ENCODE results near the gene ISG20.

The ISG20 gene

DNA sequence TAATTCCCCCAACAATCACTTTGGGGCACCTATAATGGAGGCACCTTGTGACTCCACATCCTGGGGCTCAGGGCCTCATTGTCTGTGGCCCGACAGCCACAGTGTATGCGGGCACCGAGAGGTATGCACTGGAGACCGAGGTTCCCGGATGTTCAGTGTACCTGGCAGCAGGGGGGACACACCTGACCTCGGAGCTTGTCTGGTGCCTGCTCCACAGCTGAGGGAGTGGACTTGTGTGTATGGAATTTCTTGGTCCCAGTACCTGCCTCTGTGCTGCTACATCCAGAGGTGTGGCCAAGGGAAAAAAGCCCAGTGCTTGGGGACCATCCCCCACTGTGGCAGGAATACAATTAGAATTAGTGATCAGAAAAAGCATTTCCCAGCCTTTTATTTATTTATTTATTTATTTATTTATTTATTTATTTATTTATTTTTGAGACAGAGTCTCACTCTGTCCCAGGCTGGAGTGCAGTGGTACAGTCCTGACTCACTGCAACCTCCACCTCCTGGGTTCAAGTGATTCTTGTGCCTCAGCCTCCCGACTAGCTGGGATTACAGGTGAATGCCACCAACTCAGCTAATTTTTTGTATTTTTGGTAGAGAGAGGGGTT lies 26.5 kb upstream of the ISG20 start:
- no peaks in the 10 kb centered on the region for H3K36me3 ChIP-seq (ENCODE audit: control insufficient read depth in 1 of 2, insufficient read depth in 2 of 2, low read depth in 1 of 2, low read length in 2 of 2)
- H2AFZ ChIP-seq (ENCODE audit: low read depth, low read length): no peak overlapping the region
- H2AK5ac ChIP-seq (ENCODE audit: low read length, severe bottlenecking): no peak overlapping the region
- H3K9me3 ChIP-seq (ENCODE audit: control insufficient read depth, low read length): no peaks in the 10 kb centered on the region
- no peak overlapping the region for H3K4ac ChIP-seq (ENCODE audit: low read depth in 1 of 2, low read length in 2 of 2)
- H3K27ac ChIP-seq (ENCODE audit: low read length, poor library complexity, severe bottlenecking): no peak overlapping the region
- H3K4me2 ChIP-seq (ENCODE audit: low read length, poor library complexity, severe bottlenecking): no peak overlapping the region
- 73% methylated on average over 7 of the region's 7 CpGs for WGBS
- no peaks in the 10 kb centered on the region for H3K79me1 ChIP-seq (replicated peaks; ENCODE audit: low read length, poor library complexity, severe bottlenecking)
- no peak overlapping the region for H3K18ac ChIP-seq (ENCODE audit: low read depth in 1 of 2, low read length in 2 of 2)
- no peak overlapping the region for H3K14ac ChIP-seq (ENCODE audit: low read length in 2 of 2)
- peaks cover 13% of the 10 kb centered on the region for H3K4me1 ChIP-seq (ENCODE audit: control insufficient read depth, insufficient read depth, low read depth, low read length)
- H2BK120ac ChIP-seq (ENCODE audit: low read depth, low read length): no peak overlapping the region
- peak overlapping the region; percentile 31 for H4K8ac ChIP-seq (ENCODE audit: low read length)
- H3K27me3 ChIP-seq (ENCODE audit: control insufficient read depth in 1 of 2, insufficient read depth in 1 of 2, low read length in 2 of 2): peaks cover 24 to 27% of the 10 kb centered on the region in 2 experiments
- peak overlapping the region in 1 of 2 experiments; percentile 41 for H2BK12ac ChIP-seq (ENCODE audit: low read length in 2 of 2)
- H4K91ac ChIP-seq (ENCODE audit: low read length): peak overlapping the region; percentile 56
- no peak overlapping the region for H3K9ac ChIP-seq (ENCODE audit: low read length)
- no peak overlapping the region for H3K4me3 ChIP-seq (ENCODE audit: insufficient read depth in 1 of 2, low read depth in 1 of 2, low read length in 2 of 2)
- DNase-seq: no peak
- H3K23ac ChIP-seq (ENCODE audit: low read length in 2 of 2): no peak overlapping the region
- H2BK5ac ChIP-seq (ENCODE audit: low read depth, low read length, poor library complexity, severe bottlenecking): no peak overlapping the region
- H2BK15ac ChIP-seq (ENCODE audit: low read depth, poor library complexity, severe bottlenecking): no peak overlapping the region

DNA sequence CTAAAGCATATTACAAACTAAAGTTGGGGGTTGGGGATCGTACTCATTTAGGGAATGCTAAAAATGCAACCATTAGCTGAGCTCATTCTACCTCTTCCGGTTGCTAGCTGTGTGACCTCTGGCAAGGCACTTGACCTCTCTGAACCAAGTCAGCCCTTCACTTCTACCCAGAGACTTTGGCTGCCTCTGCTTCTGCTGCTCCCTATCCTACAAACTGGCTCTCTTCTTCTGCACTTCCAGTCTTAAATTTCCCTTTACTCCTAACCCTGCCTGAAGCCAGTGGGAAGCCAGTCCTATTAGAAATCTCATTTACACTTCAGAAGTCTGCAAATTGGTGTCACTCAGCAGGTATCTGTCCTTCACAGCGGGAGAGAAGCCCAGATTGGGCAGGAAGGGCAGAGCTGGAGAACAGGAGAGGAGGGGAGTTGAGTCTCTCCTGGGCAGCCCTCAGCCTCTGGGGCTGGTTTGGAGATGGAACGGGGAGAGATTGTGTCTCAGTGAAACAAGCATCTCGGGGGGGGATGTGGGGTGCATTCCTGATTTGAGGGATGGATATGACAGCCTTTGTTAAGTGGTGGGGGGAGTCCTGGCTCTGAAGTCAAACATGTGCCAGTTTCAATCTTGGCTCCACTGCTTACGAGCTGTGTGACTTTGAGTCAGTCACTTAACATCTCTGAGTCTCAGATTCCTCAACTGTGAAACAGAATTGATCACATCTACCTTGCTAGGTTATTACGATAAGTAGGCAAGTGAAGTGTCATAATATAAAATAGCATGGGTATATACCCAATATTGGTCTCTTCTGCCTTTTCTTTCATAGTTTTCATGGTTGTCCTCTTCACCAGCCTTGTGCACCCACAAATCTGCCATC lies 25.5 kb upstream of the ISG20 start:
- Histone ChIP-seq H2BK15ac (ENCODE audit: low read depth, poor library complexity, severe bottlenecking) (no peak overlapping the region), H3K27me3 (ENCODE audit: control insufficient read depth in 1 of 2, insufficient read depth in 1 of 2, low read length in 2 of 2) (peaks cover 14 to 17% of the 10 kb centered on the region in 2 experiments), H2BK5ac (ENCODE audit: low read depth, low read length, poor library complexity, severe bottlenecking) (no peak overlapping the region), H3K23ac (ENCODE audit: low read length in 2 of 2) (no peak overlapping the region), H3K4me1 (ENCODE audit: control insufficient read depth, insufficient read depth, low read depth, low read length) (peaks cover 13% of the 10 kb centered on the region), H4K8ac (ENCODE audit: low read length) (no peak overlapping the region), H3K27ac (ENCODE audit: low read length, poor library complexity, severe bottlenecking) (peak overlapping the region; percentile 27), H3K9ac (ENCODE audit: low read length) (no peak overlapping the region), H2AK5ac (ENCODE audit: low read length, severe bottlenecking) (no peak overlapping the region), H3K79me1 (replicated peaks; ENCODE audit: low read length, poor library complexity, severe bottlenecking) (no peaks in the 10 kb centered on the region), H3K4me2 (ENCODE audit: low read length, poor library complexity, severe bottlenecking) (peak overlapping the region; percentile 20), H3K36me3 (ENCODE audit: control insufficient read depth in 1 of 2, insufficient read depth in 2 of 2, low read depth in 1 of 2, low read length in 2 of 2) (no peaks in the 10 kb centered on the region), H2BK120ac (ENCODE audit: low read depth, low read length) (no peak overlapping the region), H2AFZ (ENCODE audit: low read depth, low read length) (no peak overlapping the region), H4K91ac (ENCODE audit: low read length) (no peak overlapping the region), H3K18ac (ENCODE audit: low read depth in 1 of 2, low read length in 2 of 2) (peak overlapping the region in 1 of 2 experiments; percentile 46), H3K4ac (ENCODE audit: low read depth in 1 of 2, low read length in 2 of 2) (no peak overlapping the region), H2BK12ac (ENCODE audit: low read length in 2 of 2) (peak overlapping the region in 1 of 2 experiments; percentile 38), H3K14ac (ENCODE audit: low read length in 2 of 2) (no peak overlapping the region), H3K9me3 (ENCODE audit: control insufficient read depth, low read length) (no peaks in the 10 kb centered on the region), H3K4me3 (ENCODE audit: insufficient read depth in 1 of 2, low read depth in 1 of 2, low read length in 2 of 2) (no peak overlapping the region)
- peak; percentile 55 for DNase-seq
- WGBS: 20% methylated on average over 6 of the region's 7 CpGs

DNA sequence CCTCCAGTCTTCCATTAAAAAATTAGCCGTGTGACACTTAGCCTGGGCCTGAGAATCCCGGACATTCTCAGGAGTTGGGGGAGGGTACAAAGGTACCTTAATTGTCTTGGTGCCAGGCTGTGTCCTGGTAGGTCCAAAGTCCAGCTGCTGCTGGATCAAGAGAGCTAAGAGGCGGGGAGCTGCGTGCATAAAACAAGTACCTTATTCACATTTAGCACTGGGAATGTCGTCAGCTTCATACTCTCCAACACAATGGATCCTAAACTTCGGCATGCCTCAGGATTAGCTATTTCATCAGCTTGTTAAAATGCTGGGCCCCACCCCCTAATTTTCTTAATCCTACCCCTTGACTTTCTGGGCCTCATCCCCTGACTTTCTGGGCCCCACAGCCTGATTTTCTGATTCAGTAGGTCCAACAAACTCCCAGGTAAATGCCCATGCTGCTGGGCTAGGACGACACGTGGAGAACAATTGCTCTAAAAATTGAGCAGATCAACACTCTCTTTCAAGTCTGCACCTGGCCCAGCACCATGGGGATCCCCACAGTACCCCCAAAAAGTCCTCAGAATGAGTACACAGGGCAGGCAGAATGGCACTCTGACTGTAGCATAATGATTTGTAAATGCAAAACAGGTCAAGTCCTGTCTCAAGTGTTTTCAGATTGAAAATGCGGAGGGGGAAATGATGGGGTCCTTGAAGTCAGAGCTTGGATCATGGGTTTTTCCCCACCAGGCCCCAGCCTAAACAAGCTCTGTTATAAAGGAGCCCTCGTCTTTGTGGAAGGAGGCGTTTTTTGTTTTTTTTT lies 23.3 kb upstream of the ISG20 start:
- Histone ChIP-seq H3K4ac (ENCODE audit: low read depth in 1 of 2, low read length in 2 of 2) (no peak overlapping the region), H3K9ac (ENCODE audit: low read length) (no peak overlapping the region), H4K91ac (ENCODE audit: low read length) (no peak overlapping the region), H3K23ac (ENCODE audit: low read length in 2 of 2) (no peak overlapping the region), H3K27ac (ENCODE audit: low read length, poor library complexity, severe bottlenecking) (no peak overlapping the region), H3K4me1 (ENCODE audit: control insufficient read depth, insufficient read depth, low read depth, low read length) (peaks cover 13% of the 10 kb centered on the region), H4K8ac (ENCODE audit: low read length) (no peak overlapping the region), H3K27me3 (ENCODE audit: control insufficient read depth in 1 of 2, insufficient read depth in 1 of 2, low read length in 2 of 2) (no peaks in the 10 kb centered on the region), H3K36me3 (ENCODE audit: control insufficient read depth in 1 of 2, insufficient read depth in 2 of 2, low read depth in 1 of 2, low read length in 2 of 2) (no peaks in the 10 kb centered on the region), H2BK12ac (ENCODE audit: low read length in 2 of 2) (no peak overlapping the region), H3K4me2 (ENCODE audit: low read length, poor library complexity, severe bottlenecking) (no peak overlapping the region), H3K9me3 (ENCODE audit: control insufficient read depth, low read length) (no peaks in the 10 kb centered on the region), H2BK15ac (ENCODE audit: low read depth, poor library complexity, severe bottlenecking) (no peak overlapping the region), H2BK120ac (ENCODE audit: low read depth, low read length) (no peak overlapping the region), H2AK5ac (ENCODE audit: low read length, severe bottlenecking) (no peak overlapping the region), H3K18ac (ENCODE audit: low read depth in 1 of 2, low read length in 2 of 2) (no peak overlapping the region), H2AFZ (ENCODE audit: low read depth, low read length) (no peak overlapping the region), H2BK5ac (ENCODE audit: low read depth, low read length, poor library complexity, severe bottlenecking) (no peak overlapping the region), H3K79me1 (replicated peaks; ENCODE audit: low read length, poor library complexity, severe bottlenecking) (peaks cover under 1% of the 10 kb centered on the region), H3K14ac (ENCODE audit: low read length in 2 of 2) (no peak overlapping the region), H3K4me3 (ENCODE audit: insufficient read depth in 1 of 2, low read depth in 1 of 2, low read length in 2 of 2) (no peak overlapping the region)
- DNase-seq: no peak
- WGBS: 76% methylated on average over 11 of the region's 11 CpGs

DNA sequence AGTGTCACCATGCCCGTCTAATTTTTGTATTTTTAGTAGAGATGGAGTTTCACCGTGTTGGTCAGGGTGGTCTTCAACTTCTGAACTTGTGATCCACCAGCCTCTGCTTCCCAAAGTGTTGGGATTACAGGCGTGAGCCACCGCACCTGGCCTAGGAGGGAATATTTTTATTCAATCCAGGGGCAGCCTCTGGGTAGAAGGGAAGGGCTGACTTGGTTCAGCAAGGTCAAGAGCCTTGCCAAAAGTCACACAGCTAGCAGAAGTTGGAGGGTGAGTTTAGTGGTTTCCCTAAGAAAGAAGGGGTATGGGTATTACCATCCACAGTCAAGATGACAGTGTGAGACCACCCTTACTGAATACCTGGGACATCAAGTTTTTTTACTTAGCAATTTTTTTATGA lies 22.6 kb upstream of the ISG20 start:
- H3K36me3 ChIP-seq (ENCODE audit: control insufficient read depth in 1 of 2, insufficient read depth in 2 of 2, low read depth in 1 of 2, low read length in 2 of 2): no peaks in the 10 kb centered on the region
- no peak overlapping the region for H3K23ac ChIP-seq (ENCODE audit: low read length in 2 of 2)
- no peak overlapping the region for H3K14ac ChIP-seq (ENCODE audit: low read length in 2 of 2)
- no peak overlapping the region for H4K8ac ChIP-seq (ENCODE audit: low read length)
- H3K18ac ChIP-seq (ENCODE audit: low read depth in 1 of 2, low read length in 2 of 2): no peak overlapping the region
- no peak overlapping the region for H3K9ac ChIP-seq (ENCODE audit: low read length)
- H3K4ac ChIP-seq (ENCODE audit: low read depth in 1 of 2, low read length in 2 of 2): no peak overlapping the region
- no peak overlapping the region for H2AK5ac ChIP-seq (ENCODE audit: low read length, severe bottlenecking)
- WGBS: 91% methylated on average over 4 of the region's 4 CpGs
- H3K27ac ChIP-seq (ENCODE audit: low read length, poor library complexity, severe bottlenecking): no peak overlapping the region
- H3K4me1 ChIP-seq (ENCODE audit: control insufficient read depth, insufficient read depth, low read depth, low read length): peaks cover 12% of the 10 kb centered on the region
- peaks cover 3% of the 10 kb centered on the region for H3K79me1 ChIP-seq (replicated peaks; ENCODE audit: low read length, poor library complexity, severe bottlenecking)
- no peak overlapping the region for H3K4me2 ChIP-seq (ENCODE audit: low read length, poor library complexity, severe bottlenecking)
- no peak overlapping the region for H2BK5ac ChIP-seq (ENCODE audit: low read depth, low read length, poor library complexity, severe bottlenecking)
- H2BK15ac ChIP-seq (ENCODE audit: low read depth, poor library complexity, severe bottlenecking): no peak overlapping the region
- H3K9me3 ChIP-seq (ENCODE audit: control insufficient read depth, low read length): no peaks in the 10 kb centered on the region
- H4K91ac ChIP-seq (ENCODE audit: low read length): no peak overlapping the region
- no peaks in the 10 kb centered on the region for H3K27me3 ChIP-seq (ENCODE audit: control insufficient read depth in 1 of 2, insufficient read depth in 1 of 2, low read length in 2 of 2)
- H2AFZ ChIP-seq (ENCODE audit: low read depth, low read length): no peak overlapping the region
- H2BK120ac ChIP-seq (ENCODE audit: low read depth, low read length): no peak overlapping the region
- no peak overlapping the region for H2BK12ac ChIP-seq (ENCODE audit: low read length in 2 of 2)
- H3K4me3 ChIP-seq (ENCODE audit: insufficient read depth in 1 of 2, low read depth in 1 of 2, low read length in 2 of 2): no peak overlapping the region
- DNase-seq: no peak
